Gastrocnemius medialis (tissue), 4 donors: ENCODE results near the gene FAM89A. TPM values are rescaled to one million over a fixed set of nuclear protein-coding genes. Genes with fewer than 3 reads are reported as not detected.

Experiments used
- ATAC-seq, 2 donors: fragments of 150-250 bp; one replicate each; pipeline ENCODE4 v1.9.1; 2016
- DNase-seq, 2 donors: peaks; one replicate each; pipeline ENCODE4 v3.0.0-alpha.2; 2019
- H3K27ac ChIP-seq, 4 donors: fragments of 200-600 bp; sonication (generic); 1 replicate in 1 of 4; 2 replicates in 3 of 4; pipeline ENCODE4 v1.5.1; 2016 to 2018; ENCODE audit warnings: mild to moderate bottlenecking in 2 of 4, moderate library complexity in 1 of 4
- H3K27me3 ChIP-seq, 3 donors: fragments of 200-600 bp; sonication (generic) in 2 of 3; 1 replicate in 1 of 3; 2 replicates in 2 of 3; pipeline versions ENCODE4 v1.5.1 to v1.6.0; 2016 to 2019; ENCODE audit warnings: mild to moderate bottlenecking in 1 of 3, moderate library complexity in 1 of 3
- H3K36me3 ChIP-seq, 2 donors: fragments of 200-600 bp; sonication (generic) in 1 of 2; one replicate each; pipeline ENCODE4 v1.5.1; 2017 to 2018
- H3K4me1 ChIP-seq, 2 donors: fragments of 200-600 bp; sonication (generic) in 1 of 2; one replicate each; pipeline ENCODE4 v1.5.1; 2016 to 2017; ENCODE audit warnings: mild to moderate bottlenecking in 2 of 2
- H3K4me3 ChIP-seq, 4 donors: fragments of 200-600 bp; sonication (generic) in 3 of 4; 1 replicate in 1 of 4; 2 replicates in 3 of 4; pipeline ENCODE4 v1.5.1; 2016 to 2019; ENCODE audit warnings: mild to moderate bottlenecking in 2 of 4
- H3K9me3 ChIP-seq, 3 donors: fragments of 200-600 bp; sonication (generic) in 2 of 3; 1 replicate in 1 of 3; 2 replicates in 2 of 3; pipeline ENCODE4 v1.5.1; 2016 to 2019
- POLR2A ChIP-seq, 2 donors: fragments of 450-650 bp; IDR thresholded peaks; one replicate each; pipeline ENCODE4 v1.6.1; 2017; ENCODE audit warnings: antibody characterized with exemption in 2 of 2, mild to moderate bottlenecking in 2 of 2, moderate library complexity in 2 of 2
- in situ Hi-C, 4 donors: fragments of 200-750 bp; cut with MboI; loops; one replicate each; pipeline versions ENCODE4 v1.15.0 to v1.8.0; 2017; ENCODE audit warnings: low sequenced_read_pairs in 4 of 4
- intact Hi-C: fragments of 100-400 bp; cut with DNase I; formaldehyde crosslinking; loops from one replicate; pipeline ENCODE4 v1.15.1; 2023; ENCODE audit warnings: low total_unique reads
- total RNA-seq, 4 donors: library from RNA; depleted of rRNA; stranded (reverse); fragments of >200 nt; gene quantifications; one replicate each; pipeline versions ENCODE4 v1.1.0 to v1.2.3, GENCODE V29; 2016
- TF ChIP-seq, protein P1 (sequence below), 5 experiments: fragments of 450-650 bp in 3 of 5; fragments of 200-600 bp in 2 of 5; sonication (generic) in 2 of 5; IDR thresholded peaks in 4 of 5; conservative IDR thresholded peaks in 1 of 5; 1 replicate in 4 of 5; 2 replicates in 1 of 5; pipeline ENCODE4 v1.5.1; 2016 to 2019; ENCODE audit warnings: antibody characterized with exemption in 5 of 5, mild to moderate bottlenecking in 3 of 5, moderate library complexity in 3 of 5

Gene FAM89A
- total RNA-seq, 4 donors from 2014 or later: 2.1 to 8.6 (median 5.3) TPM

DNA sequence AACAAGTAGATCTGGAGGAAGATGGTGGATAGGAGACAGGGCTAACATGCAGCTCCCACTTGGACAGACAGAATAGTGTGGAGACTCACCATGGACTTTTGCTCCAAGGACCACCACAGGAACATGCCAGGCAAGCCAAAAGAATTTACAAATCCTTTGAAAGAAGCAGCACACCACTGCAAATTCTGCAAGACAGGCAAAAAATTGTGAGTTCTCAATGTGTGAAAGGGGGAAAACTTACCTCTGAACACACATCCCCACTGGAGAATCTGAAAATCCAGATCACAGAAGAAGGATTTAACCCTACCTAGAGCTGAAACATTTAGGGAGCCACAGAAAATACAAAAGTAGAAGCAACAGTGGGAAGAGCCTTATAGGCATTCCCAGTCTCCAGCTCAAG, 38.2 kb downstream of the FAM89A start:
- in situ Hi-C loops (no loop called here), intact Hi-C loops (no loop called here)
- H3K36me3 ChIP-seq: peaks cover 3 to 46% of the 10 kb centered on the region in 2 donors
- no peak overlapping the region for H3K27ac ChIP-seq
- no peak overlapping the region for H3K4me3 ChIP-seq
- TF ChIP-seq, protein P1, sequence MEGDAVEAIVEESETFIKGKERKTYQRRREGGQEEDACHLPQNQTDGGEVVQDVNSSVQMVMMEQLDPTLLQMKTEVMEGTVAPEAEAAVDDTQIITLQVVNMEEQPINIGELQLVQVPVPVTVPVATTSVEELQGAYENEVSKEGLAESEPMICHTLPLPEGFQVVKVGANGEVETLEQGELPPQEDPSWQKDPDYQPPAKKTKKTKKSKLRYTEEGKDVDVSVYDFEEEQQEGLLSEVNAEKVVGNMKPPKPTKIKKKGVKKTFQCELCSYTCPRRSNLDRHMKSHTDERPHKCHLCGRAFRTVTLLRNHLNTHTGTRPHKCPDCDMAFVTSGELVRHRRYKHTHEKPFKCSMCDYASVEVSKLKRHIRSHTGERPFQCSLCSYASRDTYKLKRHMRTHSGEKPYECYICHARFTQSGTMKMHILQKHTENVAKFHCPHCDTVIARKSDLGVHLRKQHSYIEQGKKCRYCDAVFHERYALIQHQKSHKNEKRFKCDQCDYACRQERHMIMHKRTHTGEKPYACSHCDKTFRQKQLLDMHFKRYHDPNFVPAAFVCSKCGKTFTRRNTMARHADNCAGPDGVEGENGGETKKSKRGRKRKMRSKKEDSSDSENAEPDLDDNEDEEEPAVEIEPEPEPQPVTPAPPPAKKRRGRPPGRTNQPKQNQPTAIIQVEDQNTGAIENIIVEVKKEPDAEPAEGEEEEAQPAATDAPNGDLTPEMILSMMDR (IDR thresholded peaks at IDR 0.05 in 4 of 5, conservative IDR thresholded peaks at IDR 0.05 in 1 of 5): no peak
- no peak for TF ChIP-seq POLR2A (IDR thresholded peaks at IDR 0.05)
- no peaks in the 10 kb centered on the region for H3K4me1 ChIP-seq
- H3K27me3 ChIP-seq: no peaks in the 10 kb centered on the region
- ATAC-seq: no peak
- no peaks in the 10 kb centered on the region for H3K9me3 ChIP-seq
- no peak for DNase-seq

DNA sequence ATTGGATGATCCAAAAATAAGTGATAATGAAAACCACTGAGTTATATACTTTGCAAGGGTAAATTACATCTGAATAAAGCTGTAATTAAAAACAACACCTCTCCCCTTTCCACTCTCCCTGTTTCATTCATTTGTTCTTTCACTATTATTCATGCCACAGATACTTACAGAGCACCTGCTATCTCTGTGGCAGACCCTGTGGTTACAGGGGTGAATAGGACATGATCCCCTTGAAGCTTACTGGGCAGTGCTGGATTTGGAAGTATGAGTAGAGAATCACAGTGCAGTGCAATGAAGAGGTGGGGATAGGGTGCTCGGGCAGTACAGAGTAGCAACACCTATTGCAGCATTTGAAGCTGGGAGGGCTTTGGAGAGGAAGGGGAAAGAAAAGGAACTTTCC, 39.4 kb downstream of the FAM89A start:
- intact Hi-C loops: no loop called here
- no peak for DNase-seq
- Histone ChIP-seq H3K27me3 (no peaks in the 10 kb centered on the region), H3K9me3 (no peaks in the 10 kb centered on the region), H3K4me1 (no peaks in the 10 kb centered on the region), H3K27ac (no peak overlapping the region), H3K4me3 (no peak overlapping the region), H3K36me3 (peaks cover 3 to 59% of the 10 kb centered on the region in 2 donors)
- in situ Hi-C loops: no loop called here
- no peak for ATAC-seq
- TF ChIP-seq, protein P1 (IDR thresholded peaks at IDR 0.05 in 4 of 5, conservative IDR thresholded peaks at IDR 0.05 in 1 of 5): no peak
- TF ChIP-seq POLR2A (IDR thresholded peaks at IDR 0.05): no peak

DNA sequence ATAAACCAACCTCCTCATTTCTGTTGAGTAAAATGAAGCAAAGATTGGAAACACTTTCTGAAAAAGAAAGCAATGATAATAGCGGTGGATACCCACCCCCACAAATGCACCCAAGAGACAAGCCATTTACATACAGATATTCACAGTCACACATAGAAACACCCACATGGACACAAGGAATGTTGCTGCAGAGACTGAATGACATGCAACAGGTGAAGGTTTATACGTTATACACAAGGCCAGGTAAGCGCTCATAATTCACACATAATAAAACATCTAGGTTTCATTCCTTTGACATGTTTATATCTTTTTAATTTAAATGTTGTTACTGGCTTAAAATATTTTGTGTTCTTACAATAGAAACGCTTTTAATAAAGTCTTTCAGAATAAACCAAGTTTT, 39.9 kb downstream of the FAM89A start:
- intact Hi-C loops: no loop called here
- Histone ChIP-seq H3K4me3 (no peak overlapping the region), H3K9me3 (no peaks in the 10 kb centered on the region), H3K27me3 (no peaks in the 10 kb centered on the region), H3K36me3 (peaks cover 3 to 59% of the 10 kb centered on the region in 2 donors), H3K4me1 (no peaks in the 10 kb centered on the region), H3K27ac (no peak overlapping the region)
- no peak for TF ChIP-seq POLR2A (IDR thresholded peaks at IDR 0.05)
- TF ChIP-seq, protein P1 (IDR thresholded peaks at IDR 0.05 in 4 of 5, conservative IDR thresholded peaks at IDR 0.05 in 1 of 5): no peak
- in situ Hi-C loops: no loop called here
- no peak for DNase-seq
- ATAC-seq: no peak

DNA sequence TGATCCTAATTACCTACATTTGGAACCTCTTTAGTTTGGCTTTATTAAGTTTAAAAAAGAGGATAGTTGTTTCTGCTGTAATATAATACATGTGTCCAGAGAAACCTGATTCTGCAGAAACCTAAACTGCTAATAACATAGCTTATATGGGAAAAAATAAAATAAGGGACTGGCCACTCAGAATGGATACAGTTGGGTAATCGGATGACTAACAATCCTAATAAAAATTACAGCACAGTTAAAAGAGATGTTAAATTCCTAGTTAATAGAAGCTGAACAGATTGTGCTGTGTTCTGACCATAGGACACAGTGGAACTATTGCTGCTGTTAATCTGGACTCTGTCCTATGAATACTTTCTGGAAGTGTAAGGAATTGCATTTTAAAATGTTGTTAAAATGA, 45.2 kb downstream of the FAM89A start:
- in situ Hi-C loops: loop anchor here in 2 of 4 donors (25.0 kb wide), 2 partner anchors 217 to 617 kb away; no protein-coding TSS in a partner anchor
- Histone ChIP-seq H3K4me3 (no peak overlapping the region), H3K36me3 (peaks cover 6 to 64% of the 10 kb centered on the region in 2 donors), H3K27ac (no peak overlapping the region), H3K27me3 (no peaks in the 10 kb centered on the region), H3K9me3 (no peaks in the 10 kb centered on the region), H3K4me1 (no peaks in the 10 kb centered on the region)
- ATAC-seq: no peak
- intact Hi-C loops: no loop called here
- TF ChIP-seq, protein P1 (IDR thresholded peaks at IDR 0.05 in 4 of 5, conservative IDR thresholded peaks at IDR 0.05 in 1 of 5): no peak
- TF ChIP-seq POLR2A (IDR thresholded peaks at IDR 0.05): no peak
- no peak for DNase-seq
